H9 (cell line): ENCODE results near the gene HECW1. TPM values are rescaled to one million over a fixed set of nuclear protein-coding genes. Genes with fewer than 3 reads are reported as not detected.

Source experiments
- DNase-seq: peaks from one replicate; pipeline ENCODE4 v3.0.0-alpha.2; 2017
- H2AFZ ChIP-seq: one replicate; pipeline ENCODE4 v1.6.1; 2013; ENCODE audit warnings: mild to moderate bottlenecking, low read length, control low read depth, moderate library complexity
- H2AK5ac ChIP-seq: 2 replicates; pipeline ENCODE4 v1.6.1; 2013; ENCODE audit warnings: low read length, control low read depth, mixed read lengths; ENCODE audit not compliant: insufficient read length
- H2BK120ac ChIP-seq: one replicate; pipeline ENCODE4 v1.6.1; 2013; ENCODE audit warnings: low read depth, mild to moderate bottlenecking, low read length, control low read depth, inconsistent platforms; ENCODE audit not compliant: poor library complexity, severe bottlenecking
- H2BK12ac ChIP-seq: 2 replicates; pipeline ENCODE4 v1.6.1; 2013; ENCODE audit warnings: low read length, control low read depth, mixed read lengths, low read depth; ENCODE audit not compliant: insufficient read length
- H2BK15ac ChIP-seq: 2 replicates; pipeline ENCODE4 v1.6.1; 2013; ENCODE audit warnings: low read depth, low read length, control low read depth
- H2BK20ac ChIP-seq: one replicate; pipeline ENCODE4 v1.6.1; 2013; ENCODE audit warnings: low read depth, mild to moderate bottlenecking, low read length, control low read depth, inconsistent platforms; ENCODE audit not compliant: poor library complexity, severe bottlenecking
- H2BK5ac ChIP-seq: 2 replicates; pipeline ENCODE4 v1.6.1; 2013; ENCODE audit warnings: low read length, control low read depth, mixed read lengths; ENCODE audit not compliant: insufficient read length
- H3K14ac ChIP-seq: 2 replicates; pipeline ENCODE4 v1.6.1; 2013; ENCODE audit warnings: low read length, control low read depth; ENCODE audit not compliant: insufficient read depth
- H3K18ac ChIP-seq: 2 replicates; pipeline ENCODE4 v1.6.1; 2013; ENCODE audit warnings: low read depth, mild to moderate bottlenecking, mixed read lengths, low read length, control low read depth; ENCODE audit not compliant: insufficient read length
- H3K23ac ChIP-seq: 2 replicates; pipeline ENCODE4 v1.6.1; 2013; ENCODE audit warnings: low read length, control low read depth, mixed read lengths, low read depth; ENCODE audit not compliant: insufficient read length
- H3K23me2 ChIP-seq: 2 replicates; pipeline ENCODE4 v1.6.1; 2013; ENCODE audit warnings: low read depth, mild to moderate bottlenecking, mixed read lengths, low read length, control low read depth; ENCODE audit not compliant: insufficient read length, poor library complexity, severe bottlenecking
- H3K27ac ChIP-seq: 2 replicates; pipeline ENCODE4 v1.5.1; 2013; ENCODE audit warnings: low read length, control low read depth, mixed read lengths, low read depth; ENCODE audit not compliant: insufficient read length
- H3K27me3 ChIP-seq: 2 replicates; pipeline ENCODE4 v1.6.1; 2013; ENCODE audit warnings: low read length, control low read depth, inconsistent platforms; ENCODE audit not compliant: insufficient read depth
- H3K4ac ChIP-seq: 2 replicates; pipeline ENCODE4 v1.6.1; 2013; ENCODE audit warnings: low read depth, mild to moderate bottlenecking, control low read depth, inconsistent platforms, low read length, moderate library complexity
- H3K4me1 ChIP-seq: 2 replicates; pipeline ENCODE4 v1.6.1; 2013; ENCODE audit warnings: low read length, control low read depth, inconsistent platforms; ENCODE audit not compliant: insufficient read depth
- H3K4me2 ChIP-seq: 2 replicates; pipeline ENCODE4 v1.6.1; 2013; ENCODE audit warnings: low read length, control low read depth, mixed read lengths; ENCODE audit not compliant: insufficient read length, insufficient read depth
- H3K56ac ChIP-seq: 2 replicates; pipeline ENCODE4 v1.6.1; 2013; ENCODE audit warnings: low read depth, mild to moderate bottlenecking, mixed read lengths, low read length, control low read depth; ENCODE audit not compliant: insufficient read length
- H3K79me1 ChIP-seq: 2 replicates; pipeline ENCODE4 v1.6.1; 2013; ENCODE audit warnings: low read depth, mild to moderate bottlenecking, moderate library complexity, low read length, control low read depth, inconsistent platforms; ENCODE audit not compliant: insufficient read depth, poor library complexity, severe bottlenecking
- H3K79me2 ChIP-seq: 2 replicates; pipeline ENCODE4 v1.6.1; 2013; ENCODE audit warnings: low read length, control low read depth, inconsistent platforms; ENCODE audit not compliant: insufficient read depth
- H3K9ac ChIP-seq: 2 replicates; pipeline ENCODE4 v1.6.1; 2013; ENCODE audit warnings: low read length, control low read depth, mixed read lengths; ENCODE audit not compliant: insufficient read length; ENCODE audit errors: extremely low read depth
- H3K9me3 ChIP-seq: one replicate; pipeline ENCODE4 v1.6.1; 2013; ENCODE audit warnings: low read depth, low read length, inconsistent platforms; ENCODE audit not compliant: control insufficient read depth
- H3T11ph ChIP-seq: one replicate; pipeline ENCODE4 v1.6.1; 2013; ENCODE audit warnings: mild to moderate bottlenecking, low read length, control low read depth, inconsistent platforms
- H4K20me1 ChIP-seq: one replicate; pipeline ENCODE4 v1.6.1; 2013; ENCODE audit not compliant: control insufficient read depth, insufficient read length, insufficient read depth
- H4K5ac ChIP-seq: 2 replicates; pipeline ENCODE4 v1.6.1; 2013; ENCODE audit warnings: low read depth, mild to moderate bottlenecking, mixed read lengths, low read length, control low read depth; ENCODE audit not compliant: insufficient read length
- H4K8ac ChIP-seq: replicated peaks from 2 replicates; pipeline ENCODE4 v1.6.1; 2013; ENCODE audit warnings: low read length, control low read depth, mixed read lengths, low read depth; ENCODE audit not compliant: insufficient read length
- H4K91ac ChIP-seq: 2 replicates; pipeline ENCODE4 v1.6.1; 2013; ENCODE audit warnings: low read depth, mild to moderate bottlenecking, moderate library complexity, mixed read lengths, low read length, control low read depth; ENCODE audit not compliant: insufficient read length
- H3K27ac Mint-ChIP-seq, 3 experiments: 2 replicates in 2 of 3; 3 replicates in 1 of 3; pipeline ENCODE4 v1.8.0; 2020 to 2021; ENCODE audit warnings: mixed read lengths in 3 of 3, mild to moderate bottlenecking in 1 of 3, moderate library complexity in 1 of 3
- H3K27me3 Mint-ChIP-seq: 2 replicates; pipeline ENCODE4 v1.8.0; 2021; ENCODE audit warnings: low read depth, mild to moderate bottlenecking, moderate library complexity, mixed read lengths
- H3K36me3 Mint-ChIP-seq, 3 experiments: 2 replicates in 2 of 3; 3 replicates in 1 of 3; pipeline ENCODE4 v1.8.0; 2020 to 2021; ENCODE audit warnings: low read depth in 3 of 3, mixed read lengths in 3 of 3; ENCODE audit not compliant: insufficient read depth in 1 of 3
- H3K4me1 Mint-ChIP-seq, 2 experiments: 2 replicates each; pipeline ENCODE4 v1.8.0; 2020; ENCODE audit warnings: mixed read lengths in 2 of 2
- H3K4me3 Mint-ChIP-seq, 2 experiments: 2 replicates in 1 of 2; 3 replicates in 1 of 2; pipeline ENCODE4 v1.8.0; 2020 to 2021; ENCODE audit warnings: mild to moderate bottlenecking in 2 of 2, mixed read lengths in 2 of 2, moderate library complexity in 1 of 2
- H3K9me3 Mint-ChIP-seq, 2 experiments: 2 replicates in 1 of 2; 3 replicates in 1 of 2; pipeline ENCODE4 v1.8.0; 2020; ENCODE audit warnings: mild to moderate bottlenecking in 2 of 2, mixed read lengths in 2 of 2, moderate library complexity in 1 of 2
- CTCF ChIP-seq: fragments of 200-600 bp; sonication (generic); conservative IDR thresholded peaks from 3 replicates; pipeline ENCODE4 v1.8.0; 2021; ENCODE audit warnings: antibody characterized with exemption, mild to moderate bottlenecking
- total RNA-seq: library from RNA; stranded (reverse); gene quantifications from 2 replicates; pipeline ENCODE4 v1.2.1, GENCODE V29; 2021

The HECW1 gene
- total RNA-seq, 1 experiment from 2014 or later = 5.0 TPM

- Histone ChIP-seq H2AK5ac (no peak overlapping the region), H3K79me2 (peaks cover 4% of the 10 kb centered on the region; the same call in 1 of the 2 replicates), H3K9ac (no peak overlapping the region), H3K56ac (no peak overlapping the region), H2AFZ (no peak overlapping the region), H3K4me1 (peaks cover 7% of the 10 kb centered on the region; the same call in 1 of the 2 replicates), H4K20me1 (no peaks in the 10 kb centered on the region), H2BK20ac (no peak overlapping the region), H4K8ac (no peak overlapping the region), H2BK15ac (no peak overlapping the region), H2BK120ac (no peak overlapping the region), H3K4me2 (no peak overlapping the region), H3K27ac (no peak overlapping the region), H3K23me2 (peaks cover 4% of the 10 kb centered on the region), H3K4ac (no peak overlapping the region), H3K27me3 (no peaks in the 10 kb centered on the region; the same call in 1 of the 2 replicates), H2BK5ac (no peak overlapping the region), H3T11ph (no peak overlapping the region), H3K9me3 (no peaks in the 10 kb centered on the region), H3K23ac (no peak overlapping the region), H3K18ac (no peak overlapping the region), H2BK12ac (no peak overlapping the region), H4K5ac (no peak overlapping the region), H3K14ac (no peak overlapping the region), H4K91ac (no peak overlapping the region), H3K79me1 (no peaks in the 10 kb centered on the region)
- peaks cover 19 to 27% of the 10 kb centered on the region in 2 experiments for H3K4me1 Mint-ChIP-seq
- no peaks in the 10 kb centered on the region for H3K36me3 Mint-ChIP-seq
- H3K27ac Mint-ChIP-seq = no peak overlapping the region
- peaks cover 5% of the 10 kb centered on the region for H3K27me3 Mint-ChIP-seq
- no peaks in the 10 kb centered on the region for H3K9me3 Mint-ChIP-seq
- TF ChIP-seq CTCF = no peak
- DNase-seq = no peak
- no peak overlapping the region for H3K4me3 Mint-ChIP-seq
These were observed 476.7 kb downstream of the HECW1 start for GRCh38 chr7:43589133-43589478.
